Left ventricle myocardium inferior (tissue), 1 donor: ENCODE results near the gene RAD51AP1. TPM values are rescaled to one million over a fixed set of nuclear protein-coding genes. Genes with fewer than 3 reads are reported as not detected.
A peak's percentile ranks its signal among the peaks of the same experiment; 100 is the strongest.

Experiments
- DNase-seq: peaks from one replicate; pipeline ENCODE4 v3.0.0-alpha.2; 2020
- H3K27ac ChIP-seq: fragments of 200-600 bp; replicated peaks from 2 replicates; pipeline ENCODE4 v1.8.0; 2021
- H3K27me3 ChIP-seq: fragments of 200-600 bp; 2 replicates; pipeline ENCODE4 v1.8.0; 2021; ENCODE audit warnings: low read depth
- H3K36me3 ChIP-seq: fragments of 200-600 bp; 2 replicates; pipeline ENCODE4 v1.8.0; 2021
- H3K4me1 ChIP-seq: fragments of 200-600 bp; 2 replicates; pipeline ENCODE4 v1.8.0; 2021
- H3K4me3 ChIP-seq: fragments of 200-600 bp; 2 replicates; pipeline ENCODE4 v1.8.0; 2021; ENCODE audit warnings: mild to moderate bottlenecking, moderate library complexity
- H3K9me3 ChIP-seq: fragments of 200-600 bp; replicated peaks from 2 replicates; pipeline ENCODE4 v1.8.0; 2021
- CTCF ChIP-seq: fragments of 200-600 bp; IDR thresholded peaks from 2 replicates; pipeline ENCODE4 v1.8.0; 2021; ENCODE audit warnings: antibody characterized with exemption, mild to moderate bottlenecking, borderline replicate concordance
- intact Hi-C: fragments of 100-400 bp; cut with micrococcal nuclease; formaldehyde crosslinking; loops from one replicate; pipeline ENCODE4 v1.11.0; 2022
- total RNA-seq: library from RNA; stranded (reverse); fragmentation: NEBNext Ultra II Directional; extraction: Animal tissue kit (Norgen Biotek cat#: 25700); gene quantifications from one replicate; pipeline ENCODE4 v1.2.1, GENCODE V29; 2021
- donor health status: DM: no; HTN: yes; CAD: no; lungs with severe emphysema.

The RAD51AP1 gene
- total RNA-seq, 1 donor from 2014 or later: 1.2 TPM

- Histone ChIP-seq H3K27me3 (no peaks in the 10 kb centered on the region), H3K27ac (no peak overlapping the region), H3K4me1 (peaks cover 26% of the 10 kb centered on the region), H3K4me3 (peak overlapping the region; percentile 78), H3K36me3 (peaks cover 10% of the 10 kb centered on the region), H3K9me3 (no peaks in the 10 kb centered on the region)
- TF ChIP-seq CTCF: no peak
- intact Hi-C loops: no loop called here
- DNase-seq: no peak
These were observed 629 bp downstream of the RAD51AP1 start for GRCh38 chr12:4539167-4539870.

GRCh38 chr12:4540170-4540569 is 1.5 kb downstream of the RAD51AP1 start:
- DNase-seq: no peak
- peaks cover 26% of the 10 kb centered on the region for H3K4me1 ChIP-seq
- intact Hi-C loops: no loop called here
- no peaks in the 10 kb centered on the region for H3K27me3 ChIP-seq
- H3K36me3 ChIP-seq: peaks cover 1% of the 10 kb centered on the region
- TF ChIP-seq CTCF: no peak
- no peaks in the 10 kb centered on the region for H3K9me3 ChIP-seq
- H3K4me3 ChIP-seq: no peak overlapping the region
- no peak overlapping the region for H3K27ac ChIP-seq

GRCh38 chr12:4540638-4541037 is 1.9 kb downstream of the RAD51AP1 start:
- Histone ChIP-seq H3K4me1 (peaks cover 26% of the 10 kb centered on the region), H3K27me3 (no peaks in the 10 kb centered on the region), H3K36me3 (no peaks in the 10 kb centered on the region), H3K9me3 (no peaks in the 10 kb centered on the region), H3K27ac (no peak overlapping the region), H3K4me3 (no peak overlapping the region)
- no peak for DNase-seq
- intact Hi-C loops: no loop called here
- no peak for TF ChIP-seq CTCF

GRCh38 chr12:4545195-4545594 is 6.5 kb downstream of the RAD51AP1 start:
- H3K4me1 ChIP-seq: no peaks in the 10 kb centered on the region
- no peak for TF ChIP-seq CTCF
- no peak for DNase-seq
- no peaks in the 10 kb centered on the region for H3K27me3 ChIP-seq
- no peak overlapping the region for H3K27ac ChIP-seq
- no peaks in the 10 kb centered on the region for H3K9me3 ChIP-seq
- no peaks in the 10 kb centered on the region for H3K36me3 ChIP-seq
- intact Hi-C loops: no loop called here
- H3K4me3 ChIP-seq: no peak overlapping the region

- intact Hi-C loops: no loop called here
These were observed 13.5 kb downstream of the RAD51AP1 start for GRCh38 chr12:4552191-4552590.

More at GRCh38 chr12:4552191-4552590, 13.5 kb downstream of the RAD51AP1 start:
- no peaks in the 10 kb centered on the region for H3K36me3 ChIP-seq
- H3K27ac ChIP-seq: no peak overlapping the region
- H3K4me3 ChIP-seq: no peak overlapping the region
- no peaks in the 10 kb centered on the region for H3K27me3 ChIP-seq
- H3K9me3 ChIP-seq: no peaks in the 10 kb centered on the region
- DNase-seq: no peak
- peaks cover 6% of the 10 kb centered on the region for H3K4me1 ChIP-seq
- no peak for TF ChIP-seq CTCF
